ENCODE measurements around the gene IVD. TPM values are rescaled to one million over a fixed set of nuclear protein-coding genes. Genes with fewer than 3 reads are reported as not detected.

The IVD gene
- total and polyA plus RNA-seq, 3 donors from 2014 or later = 79.1 to 94.7 (median 88.7) TPM

- Histone ChIP-seq H3K27ac (no peak overlapping the region), H3K27me3 (no peaks in the 10 kb centered on the region), H3K4me3 (no peak overlapping the region), H3K9me3 (no peaks in the 10 kb centered on the region), H3K4me1 (peaks cover 22% of the 10 kb centered on the region), H3K36me3 (ENCODE audit: low read depth, missing control alignments) (no peaks in the 10 kb centered on the region)
- TF ChIP-seq POLR2A (IDR thresholded peaks at IDR 0.05) = no peak
- no peak for TF ChIP-seq CTCF (IDR thresholded peaks at IDR 0.05)
- WGBS, 2 donors = 50 to 57% methylated on average over 9 of the region's 9 CpGs
- no peak for DNase-seq
- intact Hi-C loops (cut with DNase I; ENCODE audit: low total_unique reads) = no loop called here
Observed at GRCh38 chr15:40445421-40445922, 39.9 kb downstream of the IVD start.

DNA sequence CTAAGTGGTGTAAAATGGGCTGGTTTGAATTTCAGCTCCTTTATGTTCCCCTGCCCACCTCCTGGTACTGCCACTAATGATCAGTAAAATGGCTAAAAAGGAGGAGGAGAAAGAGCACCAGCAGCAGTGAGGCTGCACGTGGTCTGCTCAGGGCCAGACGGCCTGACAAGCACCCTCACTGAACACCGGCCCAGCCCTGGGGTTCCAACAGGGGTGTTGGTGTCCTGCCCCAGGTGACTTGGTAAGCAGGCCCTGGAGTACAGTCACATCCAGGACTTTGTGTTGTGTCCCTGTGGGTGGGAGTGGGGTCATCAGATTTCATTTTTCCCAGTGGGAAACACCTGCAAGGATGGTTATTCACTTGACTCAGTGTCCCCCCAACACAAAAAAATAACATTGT lies 40.5 kb downstream of the IVD start:
- Histone ChIP-seq H3K27ac (no peak overlapping the region), H3K27me3 (no peaks in the 10 kb centered on the region), H3K4me3 (no peak overlapping the region), H3K4me1 (peaks cover 22% of the 10 kb centered on the region), H3K36me3 (ENCODE audit: low read depth, missing control alignments) (no peaks in the 10 kb centered on the region), H3K9me3 (no peaks in the 10 kb centered on the region)
- no peak for TF ChIP-seq CTCF (IDR thresholded peaks at IDR 0.05)
- no peak for TF ChIP-seq POLR2A (IDR thresholded peaks at IDR 0.05)
- 54 to 58% methylated on average over 2 to 3 of the region's 3 CpGs for WGBS, 2 donors
- no peak for DNase-seq
- intact Hi-C loops (cut with DNase I; ENCODE audit: low total_unique reads) = no loop called here

- Histone ChIP-seq H3K27me3 (no peaks in the 10 kb centered on the region), H3K4me1 (peaks cover 11% of the 10 kb centered on the region), H3K9me3 (no peaks in the 10 kb centered on the region), H3K27ac (no peak overlapping the region), H3K36me3 (ENCODE audit: low read depth, missing control alignments) (no peaks in the 10 kb centered on the region), H3K4me3 (no peak overlapping the region)
- TF ChIP-seq CTCF (IDR thresholded peaks at IDR 0.05) (no peak), POLR2A (IDR thresholded peaks at IDR 0.05) (no peak)
- WGBS, 2 donors = 85 to 86% methylated on average over 4 of the region's 4 CpGs
- intact Hi-C loops (cut with DNase I; ENCODE audit: low total_unique reads) = no loop called here
- DNase-seq = no peak
Observed at GRCh38 chr15:40448354-40448753, 42.8 kb downstream of the IVD start.

- TF ChIP-seq POLR2A (IDR thresholded peaks at IDR 0.05) (no peak), CTCF (IDR thresholded peaks at IDR 0.05) (no peak)
- intact Hi-C loops (cut with DNase I; ENCODE audit: low total_unique reads) = no loop called here
- H3K4me1 ChIP-seq = peaks cover 10% of the 10 kb centered on the region
- H3K4me3 ChIP-seq = no peak overlapping the region
- H3K9me3 ChIP-seq = no peaks in the 10 kb centered on the region
- H3K36me3 ChIP-seq (ENCODE audit: low read depth, missing control alignments) = no peaks in the 10 kb centered on the region
- H3K27me3 ChIP-seq = no peaks in the 10 kb centered on the region
- no peak for DNase-seq
- H3K27ac ChIP-seq = no peak overlapping the region
Observed at GRCh38 chr15:40449275-40449674, 43.7 kb downstream of the IVD start.

DNA sequence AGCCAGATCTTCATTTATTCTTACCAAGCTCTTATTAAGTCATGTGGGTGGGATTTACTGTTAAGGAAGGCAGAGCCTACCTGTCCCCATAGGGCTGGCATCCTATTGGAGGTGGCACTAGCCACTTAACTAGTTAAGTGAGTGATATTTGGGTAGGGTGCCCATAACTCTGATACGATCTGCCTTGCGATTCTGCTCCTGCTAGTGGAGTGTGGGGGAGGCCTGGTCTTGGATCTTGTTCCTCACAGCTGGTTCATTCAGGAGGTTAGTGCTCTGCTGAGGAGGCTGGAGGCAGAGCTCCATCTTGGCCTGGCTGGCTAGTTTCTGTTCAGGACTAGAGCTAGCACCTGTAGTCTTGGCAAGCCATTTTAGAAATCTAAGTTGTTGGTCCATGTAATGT lies 44.5 kb downstream of the IVD start:
- intact Hi-C loops (cut with DNase I; ENCODE audit: low total_unique reads) = no loop called here
- no peaks in the 10 kb centered on the region for H3K36me3 ChIP-seq (ENCODE audit: low read depth, missing control alignments)
- no peak for DNase-seq
- no peaks in the 10 kb centered on the region for H3K27me3 ChIP-seq
- peaks cover 14% of the 10 kb centered on the region for H3K4me1 ChIP-seq
- H3K4me3 ChIP-seq = no peak overlapping the region
- no peaks in the 10 kb centered on the region for H3K9me3 ChIP-seq
- no peak overlapping the region for H3K27ac ChIP-seq
- TF ChIP-seq POLR2A (IDR thresholded peaks at IDR 0.05) (no peak), CTCF (IDR thresholded peaks at IDR 0.05) (no peak)
- WGBS, 2 donors = 69 to 77% methylated on average over 2 of the region's 2 CpGs
